Retina (tissue), 1 donor: Measurements from ENCODE around the gene TANGO6.
"Not testable (repeated sequence)": the region's sequence is repeated elsewhere in the genome, so short reads cannot be mapped to it uniquely, and the experiment has no call there.

ENCODE experiments used
- DNase-seq: peaks from one replicate; pipeline ENCODE4 v3.0.0-alpha.2; 2016

Gene TANGO6

GRCh38 chr16:69107316-69107962, 264.1 kb downstream of the TANGO6 start:
- peak; percentile 72 for DNase-seq

GRCh38 chr16:69108064-69108904, 265.0 kb downstream of the TANGO6 start:
- DNase-seq, result peak; percentile 17

GRCh38 chr16:69108905-69109252, 265.5 kb downstream of the TANGO6 start:
- DNase-seq, result no peak

GRCh38 chr16:69109486-69110270, 266.3 kb downstream of the TANGO6 start:
- DNase-seq, result no peak

- DNase-seq, result no peak
Measured at GRCh38 chr16:69110406-69110805, 267.1 kb downstream of the TANGO6 start.

GRCh38 chr16:69111216-69111875, 268.0 kb downstream of the TANGO6 start:
- no peak for DNase-seq

GRCh38 chr16:69111876-69112230, 268.5 kb downstream of the TANGO6 start:
- DNase-seq, result no peak

GRCh38 chr16:69112285-69113129, 269.2 kb downstream of the TANGO6 start:
- DNase-seq, result peak; percentile 52

- DNase-seq, result no peak
Measured at GRCh38 chr16:69113216-69113615, 269.9 kb downstream of the TANGO6 start.

- DNase-seq, result no peak
Measured at GRCh38 chr16:69114346-69114975, 271.1 kb downstream of the TANGO6 start.

- no peak for DNase-seq
Measured at GRCh38 chr16:69114976-69115355, 271.6 kb downstream of the TANGO6 start.

- no peak for DNase-seq
Measured at GRCh38 chr16:69115361-69115760, 272.0 kb downstream of the TANGO6 start.

- DNase-seq, result no peak
Measured at GRCh38 chr16:69115837-69116236, 272.5 kb downstream of the TANGO6 start.

GRCh38 chr16:69116256-69116875, 273.0 kb downstream of the TANGO6 start:
- DNase-seq, result no peak

GRCh38 chr16:69116906-69117305, 273.6 kb downstream of the TANGO6 start:
- DNase-seq, result no peak

GRCh38 chr16:69118468-69118867, 275.1 kb downstream of the TANGO6 start:
- no peak for DNase-seq

- no peak for DNase-seq
Measured at GRCh38 chr16:69118994-69119393, 275.7 kb downstream of the TANGO6 start.

GRCh38 chr16:69119536-69119935, 276.2 kb downstream of the TANGO6 start:
- no peak for DNase-seq

GRCh38 chr16:69120096-69120664, 276.8 kb downstream of the TANGO6 start:
- no peak for DNase-seq

- peak; percentile 49 for DNase-seq
Measured at GRCh38 chr16:69123910-69124309, 280.6 kb downstream of the TANGO6 start.

- not testable (repeated sequence) for DNase-seq
Measured at GRCh38 chr16:69124406-69124805, 281.1 kb downstream of the TANGO6 start.
